Left ventricle myocardium inferior (tissue), 1 donor: Measurements from ENCODE around the gene USP9X. TPM values are rescaled to one million over a fixed set of nuclear protein-coding genes. Genes with fewer than 3 reads are reported as not detected.

Experiments
- DNase-seq: peaks from one replicate; pipeline ENCODE4 v3.0.0-alpha.2; 2020
- H3K27ac ChIP-seq: fragments of 200-600 bp; replicated peaks from 2 replicates; pipeline ENCODE4 v1.8.0; 2021
- H3K27me3 ChIP-seq: fragments of 200-600 bp; 2 replicates; pipeline ENCODE4 v1.8.0; 2021; ENCODE audit warnings: low read depth
- H3K36me3 ChIP-seq: fragments of 200-600 bp; 2 replicates; pipeline ENCODE4 v1.8.0; 2021
- H3K4me1 ChIP-seq: fragments of 200-600 bp; 2 replicates; pipeline ENCODE4 v1.8.0; 2021
- H3K4me3 ChIP-seq: fragments of 200-600 bp; 2 replicates; pipeline ENCODE4 v1.8.0; 2021; ENCODE audit warnings: mild to moderate bottlenecking, moderate library complexity
- H3K9me3 ChIP-seq: fragments of 200-600 bp; replicated peaks from 2 replicates; pipeline ENCODE4 v1.8.0; 2021
- CTCF ChIP-seq: fragments of 200-600 bp; IDR thresholded peaks from 2 replicates; pipeline ENCODE4 v1.8.0; 2021; ENCODE audit warnings: antibody characterized with exemption, mild to moderate bottlenecking, borderline replicate concordance
- intact Hi-C: fragments of 100-400 bp; cut with micrococcal nuclease; formaldehyde crosslinking; loops from one replicate; pipeline ENCODE4 v1.11.0; 2022
- total RNA-seq: library from RNA; stranded (reverse); fragmentation: NEBNext Ultra II Directional; extraction: Animal tissue kit (Norgen Biotek cat#: 25700); gene quantifications from one replicate; pipeline ENCODE4 v1.2.1, GENCODE V29; 2021
- donor health status: DM: no; HTN: yes; CAD: no; lungs with severe emphysema.

The USP9X gene
- total RNA-seq, 1 donor from 2014 or later: 50.9 TPM

GRCh38 chrX:41118156-41118555 is 32.9 kb downstream of the USP9X start:
- H3K4me1 ChIP-seq: peaks cover 61% of the 10 kb centered on the region
- intact Hi-C loops: loop anchor here (10.0 kb wide), 1 partner anchor 243 kb away; no protein-coding TSS in a partner anchor

GRCh38 chrX:41119803-41120202 is 34.6 kb downstream of the USP9X start:
- no peak overlapping the region for H3K27ac ChIP-seq
- no peaks in the 10 kb centered on the region for H3K9me3 ChIP-seq
- H3K36me3 ChIP-seq: peaks cover 6% of the 10 kb centered on the region
- H3K4me1 ChIP-seq: peaks cover 56% of the 10 kb centered on the region
- no peak overlapping the region for H3K4me3 ChIP-seq
- no peak for TF ChIP-seq CTCF
- no peak for DNase-seq
- H3K27me3 ChIP-seq: no peaks in the 10 kb centered on the region
- intact Hi-C loops: loop anchor here (10.0 kb wide), 1 partner anchor 245 kb away; no protein-coding TSS in a partner anchor

More at GRCh38 chrX:41118156-41118555, 32.9 kb downstream of the USP9X start:
- Histone ChIP-seq H3K4me3 (no peak overlapping the region), H3K9me3 (no peaks in the 10 kb centered on the region), H3K27ac (no peak overlapping the region), H3K27me3 (no peaks in the 10 kb centered on the region), H3K36me3 (no peaks in the 10 kb centered on the region)
- DNase-seq: no peak
- no peak for TF ChIP-seq CTCF

- intact Hi-C loops: no loop called here
- H3K27ac ChIP-seq: no peak overlapping the region
- H3K4me1 ChIP-seq: peaks cover 49% of the 10 kb centered on the region
- H3K27me3 ChIP-seq: no peaks in the 10 kb centered on the region
- no peaks in the 10 kb centered on the region for H3K9me3 ChIP-seq
- no peak overlapping the region for H3K4me3 ChIP-seq
- TF ChIP-seq CTCF: no peak
- no peak for DNase-seq
- peaks cover 6% of the 10 kb centered on the region for H3K36me3 ChIP-seq
Observed at GRCh38 chrX:41121766-41122165, 36.5 kb downstream of the USP9X start.

GRCh38 chrX:41122664-41123257 is 37.5 kb downstream of the USP9X start:
- TF ChIP-seq CTCF: no peak

GRCh38 chrX:41127477-41128192 is 42.4 kb downstream of the USP9X start:
- H3K27ac ChIP-seq: no peak overlapping the region
- intact Hi-C loops: no loop called here
- no peaks in the 10 kb centered on the region for H3K27me3 ChIP-seq
- H3K36me3 ChIP-seq: peaks cover 20% of the 10 kb centered on the region
- no peak for TF ChIP-seq CTCF
- H3K4me3 ChIP-seq: no peak overlapping the region
- DNase-seq: no peak
- H3K4me1 ChIP-seq: peaks cover 24% of the 10 kb centered on the region
- no peaks in the 10 kb centered on the region for H3K9me3 ChIP-seq

More at GRCh38 chrX:41122664-41123257, 37.5 kb downstream of the USP9X start:
- peaks cover 6% of the 10 kb centered on the region for H3K36me3 ChIP-seq
- H3K4me1 ChIP-seq: peaks cover 51% of the 10 kb centered on the region
- no peak overlapping the region for H3K27ac ChIP-seq
- DNase-seq: no peak
- H3K4me3 ChIP-seq: no peak overlapping the region
- H3K9me3 ChIP-seq: no peaks in the 10 kb centered on the region
- intact Hi-C loops: no loop called here
- no peaks in the 10 kb centered on the region for H3K27me3 ChIP-seq
